Activated naive CD4-positive, alpha-beta T cell treated with anti-CD3 and anti-CD28 coated beads, Interleukin-2, amount 50 U/mL, for 24 hours (primary cell): ENCODE data around the gene MORN1.
A peak's percentile ranks its signal among the peaks of the same experiment; 100 is the strongest.

ENCODE experiments used
- H3K27ac Mint-ChIP-seq: one replicate; pipeline ENCODE4 v1.8.0; 2021; ENCODE audit warnings: mild to moderate bottlenecking, mixed read lengths
- H3K27me3 Mint-ChIP-seq: one replicate; pipeline ENCODE4 v1.8.0; 2021; ENCODE audit warnings: mixed read lengths
- H3K36me3 Mint-ChIP-seq: one replicate; pipeline ENCODE4 v1.8.0; 2021; ENCODE audit warnings: mixed read lengths
- H3K4me1 Mint-ChIP-seq: one replicate; pipeline ENCODE4 v1.8.0; 2021; ENCODE audit warnings: mixed read lengths
- H3K4me3 Mint-ChIP-seq: one replicate; pipeline ENCODE4 v1.8.0; 2021; ENCODE audit warnings: mild to moderate bottlenecking, mixed read lengths
- H3K9me3 Mint-ChIP-seq: one replicate; pipeline ENCODE4 v1.8.0; 2021; ENCODE audit warnings: mixed read lengths

Gene MORN1

GRCh38 chr1:2314273-2314802 lies 77.0 kb downstream of the MORN1 start:
- H3K4me1 Mint-ChIP-seq: peaks cover 7% of the 10 kb centered on the region
- no peak overlapping the region for H3K4me3 Mint-ChIP-seq
- H3K27ac Mint-ChIP-seq: no peak overlapping the region
- H3K27me3 Mint-ChIP-seq: no peaks in the 10 kb centered on the region
- H3K36me3 Mint-ChIP-seq: no peaks in the 10 kb centered on the region
- no peaks in the 10 kb centered on the region for H3K9me3 Mint-ChIP-seq

GRCh38 chr1:2313651-2314261 lies 77.6 kb downstream of the MORN1 start:
- Mint-ChIP-seq H3K36me3 (no peaks in the 10 kb centered on the region), H3K27ac (peak overlapping the region; percentile 41), H3K4me1 (peaks cover 7% of the 10 kb centered on the region), H3K4me3 (peak overlapping the region; percentile 15), H3K27me3 (no peaks in the 10 kb centered on the region), H3K9me3 (no peaks in the 10 kb centered on the region)

GRCh38 chr1:2312515-2313301 lies 78.6 kb downstream of the MORN1 start:
- Mint-ChIP-seq H3K4me3 (no peak overlapping the region), H3K4me1 (peaks cover 7% of the 10 kb centered on the region), H3K27ac (no peak overlapping the region), H3K36me3 (peaks cover 5% of the 10 kb centered on the region), H3K27me3 (no peaks in the 10 kb centered on the region), H3K9me3 (no peaks in the 10 kb centered on the region)

- Mint-ChIP-seq H3K4me3 (no peak overlapping the region), H3K9me3 (no peaks in the 10 kb centered on the region), H3K36me3 (peaks cover 8% of the 10 kb centered on the region), H3K27me3 (no peaks in the 10 kb centered on the region), H3K4me1 (peaks cover 7% of the 10 kb centered on the region), H3K27ac (no peak overlapping the region)
Measured at GRCh38 chr1:2312160-2312514, 79.2 kb downstream of the MORN1 start.

- Mint-ChIP-seq H3K4me3 (no peak overlapping the region), H3K9me3 (no peaks in the 10 kb centered on the region), H3K27ac (no peak overlapping the region), H3K27me3 (no peaks in the 10 kb centered on the region), H3K36me3 (peaks cover 8% of the 10 kb centered on the region), H3K4me1 (peaks cover 7% of the 10 kb centered on the region)
Measured at GRCh38 chr1:2311184-2312032, 79.9 kb downstream of the MORN1 start.

- Mint-ChIP-seq H3K4me1 (peaks cover 7% of the 10 kb centered on the region), H3K36me3 (peaks cover 10% of the 10 kb centered on the region), H3K4me3 (no peak overlapping the region), H3K9me3 (no peaks in the 10 kb centered on the region), H3K27me3 (no peaks in the 10 kb centered on the region), H3K27ac (no peak overlapping the region)
Measured at GRCh38 chr1:2310332-2311183, 80.8 kb downstream of the MORN1 start.

- no peaks in the 10 kb centered on the region for H3K9me3 Mint-ChIP-seq
- peaks cover 10% of the 10 kb centered on the region for H3K36me3 Mint-ChIP-seq
- H3K27ac Mint-ChIP-seq: no peak overlapping the region
- peaks cover 7% of the 10 kb centered on the region for H3K4me1 Mint-ChIP-seq
- H3K27me3 Mint-ChIP-seq: no peaks in the 10 kb centered on the region
- no peak overlapping the region for H3K4me3 Mint-ChIP-seq
Measured at GRCh38 chr1:2308844-2309243, 82.5 kb downstream of the MORN1 start.

- H3K9me3 Mint-ChIP-seq: no peaks in the 10 kb centered on the region
- H3K4me3 Mint-ChIP-seq: no peak overlapping the region
- H3K4me1 Mint-ChIP-seq: no peaks in the 10 kb centered on the region
- H3K36me3 Mint-ChIP-seq: peaks cover 10% of the 10 kb centered on the region
- no peak overlapping the region for H3K27ac Mint-ChIP-seq
- H3K27me3 Mint-ChIP-seq: no peaks in the 10 kb centered on the region
Measured at GRCh38 chr1:2307972-2308371, 83.4 kb downstream of the MORN1 start.

- Mint-ChIP-seq H3K27me3 (no peaks in the 10 kb centered on the region), H3K4me1 (no peaks in the 10 kb centered on the region), H3K36me3 (peaks cover 10% of the 10 kb centered on the region), H3K9me3 (no peaks in the 10 kb centered on the region), H3K4me3 (no peak overlapping the region), H3K27ac (no peak overlapping the region)
Measured at GRCh38 chr1:2307064-2307605, 84.2 kb downstream of the MORN1 start.

- Mint-ChIP-seq H3K9me3 (no peaks in the 10 kb centered on the region), H3K4me3 (no peak overlapping the region), H3K27ac (no peak overlapping the region), H3K4me1 (peaks cover 6% of the 10 kb centered on the region), H3K36me3 (peaks cover 10% of the 10 kb centered on the region), H3K27me3 (no peaks in the 10 kb centered on the region)
Measured at GRCh38 chr1:2306151-2306978, 85.0 kb downstream of the MORN1 start.

- Mint-ChIP-seq H3K9me3 (no peaks in the 10 kb centered on the region), H3K4me3 (no peak overlapping the region), H3K27ac (no peak overlapping the region), H3K36me3 (peaks cover 10% of the 10 kb centered on the region), H3K27me3 (no peaks in the 10 kb centered on the region), H3K4me1 (peaks cover 15% of the 10 kb centered on the region)
Measured at GRCh38 chr1:2304921-2305681, 86.3 kb downstream of the MORN1 start.

- H3K36me3 Mint-ChIP-seq: peaks cover 10% of the 10 kb centered on the region
- H3K4me1 Mint-ChIP-seq: peaks cover 21% of the 10 kb centered on the region
- H3K27ac Mint-ChIP-seq: no peak overlapping the region
- H3K4me3 Mint-ChIP-seq: no peak overlapping the region
- no peaks in the 10 kb centered on the region for H3K27me3 Mint-ChIP-seq
- no peaks in the 10 kb centered on the region for H3K9me3 Mint-ChIP-seq
Measured at GRCh38 chr1:2304282-2304681, 87.1 kb downstream of the MORN1 start.

GRCh38 chr1:2303781-2304180 lies 87.6 kb downstream of the MORN1 start:
- Mint-ChIP-seq H3K4me3 (no peak overlapping the region), H3K9me3 (no peaks in the 10 kb centered on the region), H3K4me1 (peaks cover 25% of the 10 kb centered on the region), H3K27ac (no peak overlapping the region), H3K27me3 (no peaks in the 10 kb centered on the region), H3K36me3 (peaks cover 10% of the 10 kb centered on the region)
